Muscle of leg (tissue), 11 donors: ENCODE data around the gene CREBZF. TPM values are rescaled to one million over a fixed set of nuclear protein-coding genes. Genes with fewer than 3 reads are reported as not detected.
"Not testable (repeated sequence)": the region's sequence is repeated elsewhere in the genome, so short reads cannot be mapped to it uniquely, and the experiment has no call there.

Experiments
- DNase-seq: peaks from one replicate; pipeline ENCODE4 v3.0.0; 2013
- H3K27ac ChIP-seq: one replicate; pipeline ENCODE4 v1.5.1; 2013; ENCODE audit warnings: mild to moderate bottlenecking, low read length, control low read depth
- H3K27me3 ChIP-seq: one replicate; pipeline ENCODE4 v1.6.1; 2013; ENCODE audit warnings: low read length; ENCODE audit not compliant: control insufficient read depth, insufficient read depth
- H3K36me3 ChIP-seq: one replicate; pipeline ENCODE4 v1.6.1; 2013; ENCODE audit warnings: low read length; ENCODE audit not compliant: control insufficient read depth, insufficient read depth
- H3K4me1 ChIP-seq: one replicate; pipeline ENCODE4 v1.6.1; 2013; ENCODE audit warnings: low read length; ENCODE audit not compliant: control insufficient read depth, insufficient read depth
- H3K4me3 ChIP-seq: one replicate; pipeline ENCODE4 v1.5.1; 2013; ENCODE audit warnings: low read length, control low read depth
- H3K9me3 ChIP-seq: replicated peaks from 2 replicates; pipeline ENCODE4 v1.6.1; 2013; ENCODE audit warnings: low read depth, low read length; ENCODE audit not compliant: control insufficient read depth
- WGBS: methylation state at CpG from one replicate; pipeline ENCODE4 v1.1.5; 2013; ENCODE audit warnings: missing lambda C conversion rate; ENCODE audit not compliant: insufficient coverage; 5-methylcytosine and 5-hydroxymethylcytosine counted together
- polyA plus RNA-seq, 8 donors: library from polyadenylated mRNA; unstranded; fragments of 120-200 nt; gene quantifications; one replicate each; pipeline versions ENCODE4 v1.2.1 to v1.2.3, GENCODE V29; 2013; ENCODE audit warnings: inconsistent platforms in 1 of 8, low replicate concordance in 1 of 8; ENCODE audit not compliant: insufficient read length in 8 of 8, insufficient read depth in 1 of 8
- total RNA-seq: library from RNA; stranded (reverse); fragments of 120-200 nt; gene quantifications from one replicate; pipeline ENCODE4 v1.2.4, GENCODE V29; 2013

CREBZF gene
- total and polyA plus RNA-seq, 9 donors, result 35.8 to 62.6 (median 45.9) TPM

DNA sequence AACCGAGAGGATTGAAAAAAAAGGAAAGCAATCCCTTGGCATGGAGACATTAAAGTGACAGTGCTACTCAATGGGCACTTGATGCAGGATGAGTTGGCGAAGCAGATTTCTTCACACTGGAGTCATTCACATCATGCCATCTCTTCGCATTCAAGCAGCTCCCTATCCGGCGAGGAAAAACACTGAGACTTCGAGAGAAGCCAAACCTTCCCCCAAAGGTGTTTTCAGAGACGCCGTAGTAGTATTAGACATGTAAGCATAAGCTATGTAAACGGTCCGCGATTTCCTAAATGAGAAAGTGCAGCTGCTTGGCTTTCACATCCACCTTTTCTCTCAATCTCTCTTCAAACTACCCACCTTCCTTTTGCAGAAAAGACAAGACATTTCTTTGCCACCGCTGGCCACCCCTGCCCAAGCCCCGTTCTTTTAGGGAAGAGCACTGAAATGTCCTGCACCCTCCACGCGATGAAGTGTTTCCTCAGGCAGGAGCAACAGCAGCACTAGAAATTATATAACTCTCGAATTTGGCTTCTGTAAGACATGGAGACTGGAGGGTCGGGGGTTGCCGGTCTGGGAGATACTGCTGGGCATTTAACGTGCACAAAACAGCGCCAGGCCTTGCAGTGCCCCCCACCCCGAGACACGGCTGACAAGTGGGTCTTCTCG lies 37.5 kb downstream of the CREBZF start, which contains the start of gene DLG2:
TSS of gene DLG2 (minus strand) at position 13 of the 666 bp plus-strand sequence.
- Histone ChIP-seq H3K27me3 (no peaks in the 10 kb centered on the region), H3K9me3 (no peaks in the 10 kb centered on the region), H3K4me1 (peaks cover 6% of the 10 kb centered on the region), H3K36me3 (no peaks in the 10 kb centered on the region), H3K4me3 (peak within 1 kb of the TSS; percentile 71), H3K27ac (peak within 1 kb of the TSS; percentile 97)
- DNase-seq, result peak; percentile 71
- 0% methylated on average over 10 of the region's 23 CpGs for WGBS

- Histone ChIP-seq H3K4me1 (peaks cover 6% of the 10 kb centered on the region), H3K27ac (peak overlapping the region; percentile 97), H3K9me3 (no peaks in the 10 kb centered on the region), H3K27me3 (no peaks in the 10 kb centered on the region), H3K4me3 (no peak overlapping the region), H3K36me3 (no peaks in the 10 kb centered on the region)
- WGBS, result no CpG with 5 or more reads among the region's 2 CpGs
- peak; percentile 23 for DNase-seq
These were observed 38.4 kb downstream of the CREBZF start for GRCh38 chr11:85626496-85626895.

DNA sequence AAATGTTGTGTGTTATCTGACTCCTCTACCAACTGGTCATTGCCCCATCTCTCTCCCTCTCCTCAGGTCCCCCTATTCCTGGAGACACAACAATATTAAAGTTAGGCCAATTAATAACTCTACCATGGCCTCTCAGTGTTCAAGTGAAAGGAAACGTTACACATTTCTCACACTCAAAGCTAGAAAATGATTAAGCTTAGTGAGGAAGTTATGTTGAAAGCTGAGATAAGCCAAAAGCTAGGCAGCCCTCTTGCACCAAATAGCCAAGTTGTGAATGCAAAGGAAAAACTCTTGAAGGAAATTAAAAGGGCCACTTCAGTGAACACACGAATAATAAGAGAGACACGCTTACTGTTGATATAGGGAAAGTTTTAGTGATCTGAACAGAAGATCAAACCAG lies 44.7 kb downstream of the CREBZF start:
- H3K4me1 ChIP-seq, result no peaks in the 10 kb centered on the region
- WGBS, result no CpG with 5 or more reads among the region's 3 CpGs

GRCh38 chr11:85619499-85619898 lies 45.4 kb downstream of the CREBZF start:
- Histone ChIP-seq H3K27ac (no peak overlapping the region), H3K4me3 (no peak overlapping the region), H3K4me1 (no peaks in the 10 kb centered on the region), H3K27me3 (no peaks in the 10 kb centered on the region), H3K9me3 (no peaks in the 10 kb centered on the region), H3K36me3 (no peaks in the 10 kb centered on the region)
- WGBS, result 56% methylated on average over 3 of the region's 6 CpGs
- no peak for DNase-seq

More for the DNA sequence above, 44.7 kb downstream of the CREBZF start:
- DNase-seq, result no peak
- Histone ChIP-seq H3K27me3 (no peaks in the 10 kb centered on the region), H3K27ac (no peak overlapping the region), H3K4me3 (no peak overlapping the region), H3K36me3 (no peaks in the 10 kb centered on the region), H3K9me3 (no peaks in the 10 kb centered on the region)

GRCh38 chr11:85611643-85612042 lies 53.3 kb downstream of the CREBZF start:
- H3K27me3 ChIP-seq, DNase-seq, H3K9me3 ChIP-seq, H3K4me1 ChIP-seq, H3K4me3 ChIP-seq, H3K36me3 ChIP-seq, H3K27ac ChIP-seq: not testable (repeated sequence)
- WGBS, result 79% methylated on average over 1 of the region's 2 CpGs

Other genes starting within 250 kb of the CREBZF start
- gene DLG2, start 37.8 kb downstream of the CREBZF start, total RNA-seq, result 14.5 TPM
- gene DLG2, start 37.8 kb downstream of the CREBZF start, polyA plus RNA-seq, result 10 to 100 TPM in 6 of 8 donors, 1 to 10 TPM in 2; 6.4 to 19.3 (median 10.9) TPM
- gene TMEM126B, start 36.5 kb downstream of the CREBZF start, total RNA-seq, result 47.3 TPM
- 10 to 100 TPM; 36.8 to 52.1 (median 41.1) TPM for gene TMEM126B, start 36.5 kb downstream of the CREBZF start, polyA plus RNA-seq
- 50.7 TPM for gene TMEM126A, start 17.2 kb downstream of the CREBZF start, total RNA-seq
- gene TMEM126A, start 17.2 kb downstream of the CREBZF start, polyA plus RNA-seq, result 10 to 100 TPM; 31.1 to 41.5 (median 34.8) TPM
- 2.3 TPM for gene CCDC89, start 21.1 kb upstream of the CREBZF start, total RNA-seq
- 1 to 10 TPM; 1.5 to 3.3 (median 1.9) TPM for gene CCDC89, start 21.1 kb upstream of the CREBZF start, polyA plus RNA-seq
- gene SYTL2, start 146.0 kb upstream of the CREBZF start, total RNA-seq, result 65.7 TPM
- 10 to 100 TPM; 50.8 to 99.5 (median 61.2) TPM for gene SYTL2, start 146.0 kb upstream of the CREBZF start, polyA plus RNA-seq
- gene CCDC83, start 190.3 kb upstream of the CREBZF start, total RNA-seq, result not detected
- not detected for gene CCDC83, start 190.3 kb upstream of the CREBZF start, polyA plus RNA-seq